HEK293 (cell line): Measurements from ENCODE around the gene CPNE5.

Experiments used
- CTCF ChIA-PET: fragments of 350-600 bp; formaldehyde crosslinking; extraction: SDS; loops from one replicate; lab custom pipeline; 2021; ENCODE audit warnings: antibody characterized with exemption; lab: Yijun Ruan, JAX
- POLR2A ChIA-PET: fragments of 300-600 bp; formaldehyde crosslinking; extraction: SDS; loops from one replicate; lab custom pipeline; 2020; ENCODE audit warnings: antibody characterized with exemption, inconsistent platforms; lab: Yijun Ruan, JAX
- H3K27ac ChIP-seq: fragments of 200-500 bp; sonication (Bioruptor generic); 2 replicates; pipeline ENCODE4 v1.5.1; 2014; ENCODE audit warnings: low read depth, low read length, control low read depth, inconsistent platforms; ENCODE audit errors: extremely low read depth
- H3K36me3 ChIP-seq, 2 experiments: fragments of 200-500 bp in 1 of 2; sonication (Bioruptor generic) in 1 of 2; 1 replicate in 1 of 2; 2 replicates in 1 of 2; pipeline ENCODE4 v1.5.1; 2014 to 2017; ENCODE audit warnings: inconsistent platforms in 2 of 2, low read length in 2 of 2; ENCODE audit not compliant: control insufficient read depth in 2 of 2, insufficient read depth in 1 of 2
- H3K4me1 ChIP-seq: fragments of 200-500 bp; sonication (Bioruptor generic); 2 replicates; pipeline ENCODE4 v1.5.1; 2014; ENCODE audit warnings: mild to moderate bottlenecking, low read length, inconsistent platforms; ENCODE audit not compliant: control insufficient read depth, insufficient read depth
- H3K4me3 ChIP-seq: 2 replicates; pipeline ENCODE4 v1.5.1; 2011; ENCODE audit warnings: low read depth, mild to moderate bottlenecking, control low read depth, low read length, moderate library complexity
- H3K9me3 ChIP-seq: fragments of 200-500 bp; sonication (Bioruptor generic); 2 replicates; pipeline ENCODE4 v1.5.1; 2014; ENCODE audit warnings: low read depth, low read length, inconsistent platforms; ENCODE audit not compliant: control insufficient read depth, insufficient read depth
- KLF9 ChIP-seq: fragments of 450-650 bp; formaldehyde crosslinking; IDR thresholded peaks from 2 replicates; pipeline ENCODE4 v1.5.1; 2016; ENCODE audit warnings: missing biosample characterization, missing genetic modification characterization, low read depth
- TCF7L2 ChIP-seq: IDR thresholded peaks from 2 replicates; pipeline ENCODE4 v1.6.1; 2011; ENCODE audit warnings: low read depth, mild to moderate bottlenecking, inconsistent platforms, low read length, moderate library complexity, borderline replicate concordance
- ZBTB1 ChIP-seq: fragments of 450-650 bp; formaldehyde crosslinking; IDR thresholded peaks from 2 replicates; pipeline ENCODE4 v1.5.1; 2016; ENCODE audit warnings: missing biosample characterization, missing genetic modification characterization
- ZBTB20 ChIP-seq: fragments of 450-650 bp; formaldehyde crosslinking; IDR thresholded peaks from 2 replicates; pipeline ENCODE4 v1.5.1; 2016; ENCODE audit warnings: missing biosample characterization, missing genetic modification characterization
- ZBTB21 ChIP-seq: fragments of 450-650 bp; formaldehyde crosslinking; IDR thresholded peaks from 2 replicates; pipeline ENCODE4 v1.5.1; 2017; ENCODE audit warnings: missing biosample characterization, missing genetic modification characterization
- ZBTB7A ChIP-seq: fragments of 450-650 bp; formaldehyde crosslinking; IDR thresholded peaks from 2 replicates; pipeline ENCODE4 v1.5.1; 2016; ENCODE audit warnings: low read depth, missing biosample characterization, missing genetic modification characterization
- ZNF155 ChIP-seq: fragments of 450-650 bp; formaldehyde crosslinking; IDR thresholded peaks from 2 replicates; pipeline ENCODE4 v1.5.1; 2016; ENCODE audit warnings: missing biosample characterization, missing genetic modification characterization
- ZNF18 ChIP-seq: fragments of 450-650 bp; formaldehyde crosslinking; IDR thresholded peaks from 2 replicates; pipeline ENCODE4 v1.5.1; 2016; ENCODE audit warnings: missing biosample characterization, missing genetic modification characterization
- ZNF214 ChIP-seq: fragments of 450-650 bp; formaldehyde crosslinking; IDR thresholded peaks from 2 replicates; pipeline ENCODE4 v1.5.1; 2017; ENCODE audit warnings: missing biosample characterization, mild to moderate bottlenecking, missing genetic modification characterization, borderline replicate concordance
- ZNF26 ChIP-seq: fragments of 450-650 bp; formaldehyde crosslinking; IDR thresholded peaks from 2 replicates; pipeline ENCODE4 v1.5.1; 2016; ENCODE audit warnings: missing biosample characterization, missing genetic modification characterization
- ZNF324 ChIP-seq: fragments of 450-650 bp; formaldehyde crosslinking; IDR thresholded peaks from 2 replicates; pipeline ENCODE4 v1.5.1; 2016; ENCODE audit warnings: missing biosample characterization, missing genetic modification characterization
- ZNF398 ChIP-seq: fragments of 450-650 bp; formaldehyde crosslinking; IDR thresholded peaks from 2 replicates; pipeline ENCODE4 v1.5.1; 2017; ENCODE audit warnings: missing biosample characterization, missing genetic modification characterization
- ZNF473 ChIP-seq: fragments of 450-650 bp; formaldehyde crosslinking; IDR thresholded peaks from 2 replicates; pipeline ENCODE4 v1.5.1; 2017; ENCODE audit warnings: missing biosample characterization, missing genetic modification characterization
- ZNF560 ChIP-seq: fragments of 450-650 bp; formaldehyde crosslinking; IDR thresholded peaks from 2 replicates; pipeline ENCODE4 v1.5.1; 2017; ENCODE audit warnings: missing biosample characterization, missing genetic modification characterization, borderline replicate concordance
- ZNF670 ChIP-seq: fragments of 450-650 bp; formaldehyde crosslinking; IDR thresholded peaks from 2 replicates; pipeline ENCODE4 v1.5.1; 2016; ENCODE audit warnings: missing biosample characterization, missing genetic modification characterization, low read depth
- ZNF692 ChIP-seq: fragments of 450-650 bp; formaldehyde crosslinking; IDR thresholded peaks from 2 replicates; pipeline ENCODE4 v1.5.1; 2016; ENCODE audit warnings: missing biosample characterization, missing genetic modification characterization
- ZNF701 ChIP-seq: fragments of 450-650 bp; formaldehyde crosslinking; IDR thresholded peaks from 2 replicates; pipeline ENCODE4 v1.5.1; 2016; ENCODE audit warnings: missing biosample characterization, missing genetic modification characterization
- ZNF776 ChIP-seq: fragments of 450-650 bp; formaldehyde crosslinking; IDR thresholded peaks from 2 replicates; pipeline ENCODE4 v1.5.0; 2017; ENCODE audit warnings: missing biosample characterization, missing genetic modification characterization, borderline replicate concordance
- ZNF830 ChIP-seq: fragments of 450-650 bp; IDR thresholded peaks from 2 replicates; pipeline ENCODE4 v1.5.0; 2018; ENCODE audit warnings: missing biosample characterization, missing genetic modification characterization, low read depth, mild to moderate bottlenecking, moderate library complexity
- ZSCAN23 ChIP-seq: fragments of 450-650 bp; formaldehyde crosslinking; IDR thresholded peaks from 2 replicates; pipeline ENCODE4 v1.5.1; 2016; ENCODE audit warnings: missing biosample characterization, missing genetic modification characterization
- TF ChIP-seq, protein P1 (sequence below): fragments of 450-650 bp; formaldehyde crosslinking; IDR thresholded peaks from 2 replicates; pipeline ENCODE4 v1.5.0; 2017; ENCODE audit warnings: missing biosample characterization, missing genetic modification characterization, borderline replicate concordance

The CPNE5 gene

DNA sequence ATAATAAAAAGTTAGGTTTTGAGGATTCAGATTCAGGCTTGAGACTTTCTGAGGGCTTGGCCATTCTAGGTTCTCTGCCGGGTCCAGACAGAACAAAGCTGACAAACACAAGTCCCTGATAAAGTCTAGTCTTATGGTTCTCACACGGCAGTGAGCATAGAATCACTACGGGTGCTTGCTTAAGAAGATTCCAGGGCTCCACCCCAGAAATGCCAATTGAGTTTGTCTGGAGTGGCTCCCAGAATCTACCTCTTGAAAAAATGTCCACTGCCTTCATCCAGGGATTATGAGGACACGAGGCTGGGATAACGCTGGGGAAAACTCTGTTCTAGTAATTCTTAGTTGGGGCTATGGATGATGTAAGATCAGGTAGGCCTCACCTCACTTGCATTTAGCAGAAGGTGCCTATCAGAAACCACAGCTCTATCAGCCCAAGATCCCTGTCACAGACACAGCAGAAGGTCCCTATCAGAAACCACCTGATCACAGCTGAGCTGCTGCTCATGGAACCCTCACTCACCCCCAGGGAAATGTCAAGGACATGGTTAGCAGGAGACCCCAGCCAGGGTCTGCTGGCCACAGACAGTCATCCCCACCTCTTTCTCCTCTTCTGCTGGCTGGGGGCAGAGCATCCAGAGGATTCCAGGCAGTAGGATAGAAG, 89.3 kb downstream of the CPNE5 start:
- ChIA-PET CTCF (interaction anchor here (0.6 to 5.0 kb wide), 2 partner anchors 9 to 431 kb away, joined by 3 to 47 read pairs; no protein-coding TSS in a partner anchor), POLR2A (interaction anchor here (1.3 kb wide), 1 partner anchor 71 kb away, joined by 3 read pairs; the partner anchor contains the start of gene CDKN1A)
- no peak overlapping the region for H3K27ac ChIP-seq
- no peak overlapping the region for H3K4me3 ChIP-seq
- TF ChIP-seq ZNF473 (tag by site-specific recombination) (no peak), ZNF701 (tag by site-specific recombination) (no peak), ZNF560 (tag by site-specific recombination) (no peak), ZNF692 (no peak)
- no peaks in the 10 kb centered on the region for H3K36me3 ChIP-seq
- no peaks in the 10 kb centered on the region for H3K9me3 ChIP-seq
- no peaks in the 10 kb centered on the region; the same call in 1 of the 2 replicates for H3K4me1 ChIP-seq

DNA sequence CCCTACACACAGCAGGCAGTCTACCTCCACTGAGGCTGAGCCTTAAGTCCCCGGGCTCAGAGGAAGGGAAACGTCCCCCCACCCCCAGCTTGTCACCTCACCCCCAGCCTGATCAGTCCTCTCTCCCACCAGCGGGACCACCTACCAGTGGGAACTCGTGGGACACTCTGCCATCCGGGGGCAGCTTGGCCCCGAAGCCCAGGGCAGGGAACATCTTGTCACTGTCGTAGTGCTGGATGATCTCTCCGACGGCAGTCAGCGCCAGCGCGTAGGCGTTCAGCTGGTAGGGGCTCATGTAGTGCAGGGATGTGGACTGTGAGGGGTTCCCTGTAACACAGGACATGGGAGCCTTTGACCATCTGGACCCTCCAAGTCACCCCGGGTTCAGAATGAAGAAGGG, 93.0 kb downstream of the CPNE5 start:
- Histone ChIP-seq H3K36me3 (no peaks in the 10 kb centered on the region), H3K9me3 (no peaks in the 10 kb centered on the region), H3K4me3 (no peak overlapping the region), H3K4me1 (no peaks in the 10 kb centered on the region), H3K27ac (no peak overlapping the region)
- TF ChIP-seq KLF9 (tag by site-specific recombination) (no peak), ZBTB7A (no peak), ZBTB20 (tag by site-specific recombination) (no peak), ZBTB21 (tag by site-specific recombination) (no peak), ZNF214 (tag by site-specific recombination) (no peak)
- TF ChIP-seq, protein P1, sequence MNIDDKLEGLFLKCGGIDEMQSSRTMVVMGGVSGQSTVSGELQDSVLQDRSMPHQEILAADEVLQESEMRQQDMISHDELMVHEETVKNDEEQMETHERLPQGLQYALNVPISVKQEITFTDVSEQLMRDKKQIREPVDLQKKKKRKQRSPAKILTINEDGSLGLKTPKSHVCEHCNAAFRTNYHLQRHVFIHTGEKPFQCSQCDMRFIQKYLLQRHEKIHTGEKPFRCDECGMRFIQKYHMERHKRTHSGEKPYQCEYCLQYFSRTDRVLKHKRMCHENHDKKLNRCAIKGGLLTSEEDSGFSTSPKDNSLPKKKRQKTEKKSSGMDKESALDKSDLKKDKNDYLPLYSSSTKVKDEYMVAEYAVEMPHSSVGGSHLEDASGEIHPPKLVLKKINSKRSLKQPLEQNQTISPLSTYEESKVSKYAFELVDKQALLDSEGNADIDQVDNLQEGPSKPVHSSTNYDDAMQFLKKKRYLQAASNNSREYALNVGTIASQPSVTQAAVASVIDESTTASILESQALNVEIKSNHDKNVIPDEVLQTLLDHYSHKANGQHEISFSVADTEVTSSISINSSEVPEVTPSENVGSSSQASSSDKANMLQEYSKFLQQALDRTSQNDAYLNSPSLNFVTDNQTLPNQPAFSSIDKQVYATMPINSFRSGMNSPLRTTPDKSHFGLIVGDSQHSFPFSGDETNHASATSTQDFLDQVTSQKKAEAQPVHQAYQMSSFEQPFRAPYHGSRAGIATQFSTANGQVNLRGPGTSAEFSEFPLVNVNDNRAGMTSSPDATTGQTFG (tag by site-specific recombination), result no peak
- CTCF ChIA-PET, result interaction anchor here (0.7 to 2.9 kb wide), 5 partner anchors 12 to 131 kb away, joined by 3 to 25 read pairs (median 5); no protein-coding TSS in a partner anchor
- POLR2A ChIA-PET, result interaction anchor here (0.6 kb wide), 1 partner anchor 71 kb away, joined by 3 read pairs; no protein-coding TSS in a partner anchor

DNA sequence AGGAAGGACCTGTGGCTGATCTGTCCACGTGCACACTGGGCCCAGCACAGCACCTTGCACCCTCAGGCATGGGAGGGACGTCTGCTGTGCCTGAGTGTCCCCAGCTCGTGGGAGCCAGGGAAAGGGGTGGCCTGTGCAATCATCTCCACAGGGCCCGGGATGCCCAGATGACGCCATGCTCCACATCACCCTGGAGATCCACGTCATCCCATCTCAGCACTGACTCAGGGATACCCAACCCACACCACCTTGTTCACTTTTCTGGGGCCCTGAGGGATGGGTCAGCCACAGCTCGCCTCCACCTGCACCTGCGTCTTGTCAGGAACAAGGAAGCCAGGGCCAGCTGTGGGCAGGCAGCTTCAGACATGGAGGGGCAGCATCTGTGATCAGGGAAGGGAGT, 93.4 kb downstream of the CPNE5 start:
- Histone ChIP-seq H3K27ac (no peak overlapping the region), H3K4me1 (no peaks in the 10 kb centered on the region), H3K9me3 (no peaks in the 10 kb centered on the region), H3K36me3 (no peaks in the 10 kb centered on the region), H3K4me3 (no peak overlapping the region)
- ChIA-PET POLR2A (no interaction called here), CTCF (interaction anchor here (0.8 to 2.9 kb wide), 4 partner anchors 12 to 131 kb away, joined by 3 to 25 read pairs (median 6); no protein-coding TSS in a partner anchor)
- no peak for TF ChIP-seq ZNF18 (tag by site-specific recombination)
- TF ChIP-seq ZNF670 (tag by site-specific recombination), result no peak
- no peak for TF ChIP-seq ZBTB7A
- no peak for TF ChIP-seq ZNF830 (tag by site-specific recombination)
- TF ChIP-seq TCF7L2, result no peak
- no peak for TF ChIP-seq ZBTB1
- no peak for TF ChIP-seq ZSCAN23 (tag by site-specific recombination)
- TF ChIP-seq ZNF398, result no peak
- no peak for TF ChIP-seq ZNF155 (tag by site-specific recombination)
- TF ChIP-seq ZNF324 (tag by site-specific recombination), result no peak
- TF ChIP-seq ZNF26, result no peak
- no peak for TF ChIP-seq ZNF776 (tag by site-specific recombination)
